IPS DF 4.7 (cell line): Measurements from ENCODE around the gene POLE.

Source experiments
- DNase-seq: peaks from one replicate; pipeline ENCODE4 v3.0.0-alpha.2; 2013; ENCODE audit warnings: low spot score; ENCODE audit errors: extremely low read depth

POLE gene

DNA sequence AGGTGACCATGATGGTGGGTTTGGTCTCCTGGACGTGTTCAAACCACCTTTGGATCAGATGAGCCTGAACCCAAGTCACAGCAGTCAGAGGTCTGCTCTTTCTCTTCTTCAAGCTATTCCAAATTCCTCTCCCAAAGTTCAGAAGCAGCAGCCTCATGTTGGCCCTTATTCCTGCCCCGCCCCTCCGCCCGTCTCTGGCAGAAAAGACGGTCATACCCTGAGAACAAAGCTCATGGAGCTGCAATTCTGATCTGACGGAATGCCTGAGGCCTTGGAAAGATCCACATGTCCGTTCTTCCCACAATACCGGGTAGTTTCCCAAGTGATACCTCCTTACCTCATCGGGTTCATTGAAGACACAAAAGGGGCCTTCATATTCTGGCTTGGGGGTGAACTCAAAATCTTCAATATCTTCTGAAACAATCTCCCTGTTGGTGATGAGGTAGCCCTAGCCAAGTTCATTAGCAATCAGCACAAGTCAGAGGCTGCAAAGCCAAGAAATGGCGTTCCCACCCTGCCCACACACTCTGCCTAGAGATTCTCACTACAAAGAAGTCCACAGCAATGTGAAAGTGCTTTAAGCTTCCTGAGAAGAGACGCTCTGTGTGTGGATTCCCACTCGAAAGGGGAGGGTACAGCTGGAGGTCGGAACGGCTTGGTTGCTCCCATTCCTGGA, 11.2 kb downstream of the POLE start:
- no peak for DNase-seq

DNA sequence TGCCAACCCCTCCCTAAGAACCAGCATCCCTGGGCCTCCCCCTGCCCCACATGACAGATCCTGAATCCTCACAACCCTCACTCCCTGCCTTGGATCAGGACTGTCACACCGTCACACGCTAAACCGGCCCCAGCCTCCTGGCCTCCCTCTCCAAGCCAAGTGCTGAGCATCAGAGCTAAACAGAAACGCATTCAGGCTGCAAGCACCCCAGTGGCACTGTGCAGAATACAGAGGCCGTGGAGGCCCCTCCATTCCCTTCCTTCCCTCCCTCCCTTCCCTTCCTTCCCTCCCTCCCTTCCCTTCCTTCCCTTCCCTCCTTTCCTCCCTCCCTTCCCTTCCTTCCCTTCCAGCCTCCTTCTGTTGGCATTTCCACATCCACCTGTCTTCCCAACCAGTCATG, 12.6 kb downstream of the POLE start:
- no peak for DNase-seq

DNA sequence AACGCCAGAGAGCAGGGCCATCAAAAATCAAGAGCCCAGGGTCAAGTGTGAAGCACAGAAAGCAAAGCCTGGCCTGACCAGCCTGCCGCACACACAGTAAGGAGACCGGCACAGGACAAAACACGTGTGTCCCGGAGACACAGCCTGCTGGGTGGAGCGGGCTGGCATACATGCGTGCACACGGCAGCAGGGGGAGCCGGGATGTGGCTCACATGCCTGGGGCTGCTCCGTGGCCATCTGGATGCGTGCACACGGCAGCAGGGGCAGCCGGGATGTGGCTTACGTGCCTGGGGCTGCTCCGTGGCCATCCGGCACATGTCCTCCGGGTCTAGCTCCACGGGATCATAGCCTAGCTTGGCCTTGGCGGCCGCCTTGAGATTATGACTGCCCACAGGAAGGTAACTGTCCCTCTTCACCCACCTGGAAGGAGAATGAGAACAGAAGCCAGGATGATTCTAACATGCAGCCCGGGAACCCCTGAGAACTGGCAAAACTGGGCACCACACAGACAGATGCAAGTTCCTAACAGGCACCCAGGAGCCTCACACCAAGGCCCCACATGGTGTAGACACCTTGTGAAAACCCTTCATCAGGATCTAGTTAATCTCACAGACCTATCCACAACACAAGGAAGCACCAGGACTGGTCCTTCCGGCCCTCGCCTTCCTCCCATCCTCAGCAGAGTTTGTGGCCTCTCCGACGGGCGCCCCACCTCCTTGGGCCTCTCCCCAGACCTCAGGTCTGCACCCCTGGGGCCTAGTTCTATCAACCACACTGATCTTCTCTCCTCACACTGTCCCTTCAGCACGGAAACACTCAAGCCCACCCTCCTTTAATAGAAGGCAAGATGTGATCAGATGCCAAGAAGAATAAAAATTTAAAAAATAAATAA, 13.6 kb downstream of the POLE start:
- DNase-seq = no peak

DNA sequence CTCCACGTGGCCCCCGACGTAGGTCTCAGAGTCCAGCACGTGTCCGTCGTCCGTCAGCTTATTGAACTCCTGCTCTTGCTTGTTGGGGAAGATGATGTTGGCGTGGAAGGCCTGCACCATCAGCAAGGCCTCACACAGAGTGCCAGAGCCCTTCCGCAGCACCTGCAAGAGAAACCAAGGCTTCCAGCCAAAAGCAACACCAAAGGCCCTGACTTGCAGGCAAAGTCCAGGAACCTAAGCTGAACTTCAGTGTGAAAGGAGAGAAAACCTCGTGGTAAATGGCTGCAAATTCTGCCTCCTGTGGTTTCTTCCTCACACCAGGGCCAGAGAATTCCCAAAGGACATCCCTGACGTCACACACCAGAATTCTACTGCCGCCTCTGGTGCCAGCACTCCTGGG, 14.5 kb downstream of the POLE start:
- no peak for DNase-seq

DNA sequence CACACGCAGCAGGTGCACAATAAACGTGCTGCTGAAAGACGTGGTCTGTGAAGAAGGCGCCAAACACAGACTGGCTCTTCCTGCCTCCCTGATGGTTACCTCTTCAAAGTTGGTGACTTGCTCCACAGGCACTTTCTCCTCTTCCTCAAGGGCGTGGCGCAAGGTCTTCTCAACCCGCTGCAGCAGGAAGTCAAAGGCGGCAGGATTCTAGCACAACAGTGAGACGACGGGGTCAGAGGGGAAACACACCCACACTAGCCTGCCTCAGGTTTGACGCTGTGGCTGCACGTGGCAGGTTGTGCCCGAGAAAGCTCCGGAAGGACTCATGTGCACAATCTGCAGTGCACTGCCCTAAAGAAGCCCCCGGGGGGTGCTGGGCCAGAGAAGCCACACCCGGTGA, 15.0 kb downstream of the POLE start:
- no peak for DNase-seq

DNA sequence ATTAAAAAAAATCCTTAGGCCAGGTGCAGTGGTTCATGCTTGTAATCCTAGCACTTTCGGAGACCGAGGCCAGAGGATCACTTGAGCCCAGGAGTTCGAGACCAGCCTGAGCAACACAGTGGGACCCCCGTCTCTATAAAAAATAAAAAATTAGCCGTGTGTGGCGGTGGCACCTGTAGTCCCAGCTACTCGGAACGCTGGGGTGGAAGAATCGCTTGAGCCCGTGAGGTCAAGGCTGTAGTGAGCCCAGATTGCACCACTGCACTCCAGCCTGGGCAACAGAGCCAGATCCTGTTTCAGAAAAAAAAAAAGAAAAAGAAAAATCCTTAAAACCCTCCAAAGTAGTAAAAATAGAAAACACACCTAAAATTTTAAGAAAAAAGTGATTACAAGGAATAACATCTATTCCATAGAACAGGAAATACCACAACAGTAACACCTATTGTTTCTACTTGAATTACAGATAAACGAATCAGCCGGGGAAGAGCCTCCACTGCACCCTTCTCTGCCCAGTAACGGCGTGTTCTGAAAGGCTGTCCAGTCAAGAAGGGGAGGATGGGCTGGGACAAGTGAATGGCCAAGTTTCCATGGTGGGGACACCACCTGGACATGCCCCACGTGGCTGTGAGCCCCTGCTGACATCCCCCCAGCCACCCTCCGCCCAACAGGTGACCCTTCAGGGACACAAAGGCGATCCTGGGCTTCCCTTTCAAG, 17.8 kb downstream of the POLE start:
- no peak for DNase-seq

DNA sequence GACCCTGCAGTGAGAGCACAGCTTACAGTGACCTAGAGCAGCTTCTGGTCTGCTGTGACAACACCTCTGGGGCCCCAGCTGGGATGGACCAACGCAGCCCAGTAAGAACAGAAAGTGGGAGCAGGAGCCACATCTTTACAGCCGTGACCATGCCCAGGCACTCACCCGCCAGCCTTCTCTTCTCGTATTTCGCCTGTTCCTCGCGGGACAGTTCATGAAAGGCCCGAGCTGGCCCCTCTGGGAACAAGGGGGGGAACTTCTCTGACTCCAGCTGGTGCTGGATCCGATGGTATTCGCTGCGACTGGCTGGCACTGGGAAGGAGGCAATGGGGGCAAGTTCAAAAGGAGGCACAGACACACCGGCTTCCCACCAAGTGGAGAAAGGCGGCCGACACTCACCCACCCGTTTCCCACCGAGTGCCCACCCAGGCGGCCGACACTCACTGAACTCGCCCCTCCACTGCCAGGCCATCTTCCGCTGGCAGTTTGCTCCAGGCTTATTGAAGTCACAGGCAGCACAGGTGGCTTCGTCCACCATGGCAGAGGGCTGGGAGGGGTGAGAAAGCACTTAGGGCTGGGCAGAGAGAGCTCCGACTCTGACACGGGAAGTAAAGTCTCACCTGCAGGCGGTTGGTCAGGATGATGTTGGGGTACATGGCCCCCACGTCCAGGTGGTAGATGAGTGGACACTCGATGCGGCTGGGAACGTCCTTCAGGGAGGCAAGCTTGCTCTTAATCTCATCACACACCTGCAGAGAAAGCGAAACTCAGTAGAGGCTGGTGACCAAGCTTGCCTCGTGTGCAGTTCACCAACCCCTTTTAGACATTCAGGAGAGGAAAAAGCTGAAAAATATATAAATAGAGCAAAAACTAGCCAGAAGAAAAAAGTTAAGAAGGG, 18.7 kb downstream of the POLE start:
- no peak for DNase-seq

DNA sequence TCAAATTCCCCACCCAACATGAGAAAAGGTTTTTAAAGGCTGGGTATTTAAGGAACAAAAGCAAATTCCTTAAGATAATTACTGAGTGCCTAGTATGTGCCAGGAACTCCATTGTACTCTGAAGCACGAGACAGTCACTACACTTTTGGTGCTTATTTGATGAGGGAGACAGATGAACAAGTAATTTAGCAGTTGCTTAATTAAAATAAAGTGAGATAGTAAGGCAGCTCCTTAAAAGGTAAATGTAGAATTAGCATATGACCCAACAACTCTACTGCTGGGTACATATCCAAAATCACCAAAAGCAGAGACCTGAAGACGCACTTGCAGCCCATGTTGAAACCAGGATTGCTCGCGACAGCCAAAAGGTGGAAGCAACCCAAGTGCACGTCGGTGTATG, 21.3 kb downstream of the POLE start:
- no peak for DNase-seq

DNA sequence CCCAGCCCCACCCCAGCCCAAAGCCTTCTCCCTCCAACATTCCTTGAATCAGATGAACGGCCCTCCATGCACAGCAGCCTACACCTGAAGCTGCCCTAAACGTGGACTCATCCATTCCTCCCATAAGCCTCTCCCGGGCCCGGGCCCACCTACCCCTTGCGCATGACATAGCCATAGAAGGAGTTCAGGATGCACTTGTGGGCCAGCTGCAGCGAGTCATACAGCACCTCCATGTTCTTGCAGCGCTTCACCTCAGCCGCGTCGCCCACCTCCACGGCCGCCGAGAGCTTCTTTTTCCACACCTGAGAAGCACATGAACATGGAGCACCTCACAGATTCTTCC, 22.0 kb downstream of the POLE start:
- no peak for DNase-seq

DNA sequence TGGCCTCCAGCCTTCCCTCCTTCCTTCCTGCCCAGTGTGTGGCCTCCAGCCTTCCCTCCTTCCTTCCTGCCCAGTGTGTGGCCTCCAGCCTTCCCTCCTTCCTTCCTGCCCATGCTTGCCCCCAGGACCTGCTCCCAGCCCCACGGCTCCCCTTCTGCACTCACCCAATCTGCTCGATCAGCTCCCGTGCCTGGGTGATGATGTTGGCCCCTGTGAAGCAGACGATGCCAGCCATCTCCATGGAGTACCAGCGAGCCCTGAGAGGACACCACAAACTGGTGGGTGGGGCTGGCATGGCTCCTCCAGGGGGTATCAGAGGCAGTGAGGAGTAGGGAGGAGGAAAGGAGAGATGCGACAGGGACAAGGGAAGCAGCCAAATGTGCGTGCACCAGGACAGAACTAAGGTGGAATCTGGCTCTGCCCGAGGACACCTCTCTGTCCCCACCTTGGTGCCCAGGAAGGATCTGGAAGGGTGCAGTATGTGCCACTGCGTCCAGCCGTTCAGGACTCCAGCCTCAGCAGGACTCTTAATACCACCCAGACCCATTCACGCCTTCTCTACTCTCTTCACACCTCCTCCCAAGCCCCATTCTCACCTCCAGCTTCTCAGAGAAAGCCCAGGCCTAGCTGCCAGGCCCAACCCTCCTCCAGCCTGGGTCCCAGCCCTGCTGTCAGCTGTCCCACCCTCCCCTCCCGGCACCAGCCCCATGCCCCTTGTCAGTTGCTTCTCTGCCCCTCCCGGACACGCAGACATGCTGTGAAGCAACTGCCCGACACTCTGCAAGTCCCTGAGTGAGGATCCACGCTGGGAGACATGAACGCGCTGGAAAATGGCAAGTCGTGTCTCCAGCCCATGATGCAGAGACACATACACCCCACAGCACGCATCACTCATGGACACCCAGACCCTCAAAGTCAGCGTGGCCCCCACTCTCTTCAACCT, 22.7 kb downstream of the POLE start:
- no peak for DNase-seq

DNA sequence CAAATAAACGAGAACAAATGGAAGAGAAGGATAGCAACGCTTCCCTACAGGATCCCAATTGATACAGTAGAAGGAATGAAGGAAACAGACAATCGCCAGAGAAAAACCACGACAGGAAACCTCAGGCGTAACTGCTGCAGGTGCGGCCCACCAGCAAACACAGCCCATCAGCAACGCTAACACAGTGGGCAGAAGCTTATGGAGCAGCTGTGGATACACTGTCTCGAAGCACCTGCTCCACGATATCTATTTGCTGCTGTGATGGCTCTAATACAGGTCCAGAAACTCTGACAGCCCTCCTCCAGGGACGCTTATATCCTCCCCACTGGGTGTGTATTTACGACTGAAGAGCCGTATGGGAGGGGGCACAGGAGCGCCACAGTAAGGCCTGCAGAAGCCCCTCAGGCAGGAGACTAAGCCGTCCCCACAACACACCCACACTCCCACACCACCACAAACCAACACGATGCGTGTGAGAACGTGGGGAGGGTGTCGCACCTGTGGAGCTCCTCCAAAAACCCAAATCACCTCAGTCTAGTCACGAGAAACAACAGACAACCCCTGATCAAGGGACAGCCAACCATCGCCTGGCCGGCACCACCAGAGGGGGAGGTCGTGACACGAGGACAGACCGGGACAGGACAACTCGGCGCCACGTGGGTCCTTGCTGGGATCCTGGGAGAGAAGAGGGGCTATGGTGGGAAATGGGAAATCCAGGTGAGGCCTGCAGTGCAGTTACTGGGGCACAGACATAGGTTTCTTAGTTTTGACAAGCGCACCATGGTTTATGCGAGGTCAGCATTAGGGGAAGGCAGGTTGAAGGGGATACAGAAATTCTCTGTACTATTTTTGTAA, 24.0 kb downstream of the POLE start:
- DNase-seq = no peak

DNA sequence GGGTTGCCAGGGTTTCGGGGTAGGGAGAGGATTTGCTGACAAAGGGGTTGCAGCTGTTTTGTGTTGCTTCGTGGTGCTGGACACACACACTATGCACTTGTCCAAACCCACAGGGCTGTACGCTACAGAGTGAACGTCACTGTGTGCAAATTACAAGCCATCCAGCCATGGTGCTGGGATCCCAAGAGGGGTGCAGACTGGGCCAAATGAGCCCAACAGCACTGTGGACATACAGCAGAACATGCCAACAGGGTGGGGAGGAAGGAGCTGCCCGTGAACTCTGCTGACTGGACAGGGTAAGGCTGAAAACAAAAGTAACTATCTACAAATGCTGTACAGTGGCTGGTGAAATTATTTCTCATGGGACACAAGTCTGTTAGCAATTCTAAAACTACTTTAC, 25.2 kb downstream of the POLE start:
- no peak for DNase-seq

DNA sequence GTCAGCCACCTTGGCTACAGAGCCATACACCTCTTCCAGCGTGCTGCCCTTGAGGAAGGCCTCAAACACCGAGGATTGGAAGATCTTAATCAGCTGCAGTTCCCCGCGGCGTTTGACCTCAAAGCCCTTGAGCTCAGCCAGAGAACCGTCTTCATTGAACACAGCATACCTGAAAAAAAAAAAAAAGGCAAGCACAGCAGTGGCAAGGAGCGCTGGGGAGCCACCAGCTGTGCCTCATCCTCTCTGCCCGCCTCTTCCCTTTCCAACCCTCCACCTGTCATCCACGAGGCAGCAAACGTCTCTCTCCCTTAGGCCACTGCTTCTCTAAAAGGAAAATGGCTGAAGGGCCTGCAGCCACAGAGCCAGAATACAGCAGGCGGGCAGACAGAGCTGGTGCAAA, 26.1 kb downstream of the POLE start:
- no peak for DNase-seq

DNA sequence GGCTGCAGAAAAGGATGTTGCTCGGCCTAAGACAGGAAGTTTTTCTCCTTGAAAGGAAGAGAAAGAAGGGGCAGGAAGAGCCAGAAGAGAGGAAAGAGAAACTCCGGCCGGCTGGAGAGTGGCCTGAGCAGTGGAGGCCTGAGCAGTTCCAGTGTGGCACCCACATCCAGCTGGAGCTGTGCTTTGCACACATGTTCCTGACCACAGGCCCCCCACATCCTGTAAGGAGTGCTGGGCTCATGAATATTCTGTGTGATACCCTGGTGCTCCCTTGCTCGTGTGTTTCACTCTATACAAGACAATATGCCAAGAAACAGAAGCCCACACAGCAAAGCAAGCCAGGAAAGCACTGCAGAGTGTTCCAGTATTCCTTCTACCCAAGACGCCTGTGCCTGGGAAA, 27.1 kb downstream of the POLE start:
- DNase-seq = no peak

DNA sequence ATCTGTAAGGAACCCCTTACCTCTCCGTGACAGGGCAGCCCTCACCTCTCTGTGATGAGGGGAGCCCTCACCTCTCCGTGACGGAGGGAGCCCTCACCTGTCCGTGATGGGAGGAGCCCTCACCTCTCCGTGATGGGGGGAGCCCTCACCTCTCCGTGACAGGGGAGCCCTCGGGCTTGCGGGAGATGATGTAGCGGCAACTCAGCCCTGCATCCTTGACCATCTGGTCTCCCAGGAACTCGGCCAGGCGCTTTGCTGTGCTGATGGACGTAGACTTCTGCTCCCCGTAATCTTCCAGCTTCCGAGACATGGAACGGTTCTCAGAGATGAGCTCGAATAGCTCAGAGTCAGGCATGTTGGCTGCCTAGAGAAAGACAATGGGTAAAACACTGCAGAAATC, 28.0 kb downstream of the POLE start:
- DNase-seq = no peak

DNA sequence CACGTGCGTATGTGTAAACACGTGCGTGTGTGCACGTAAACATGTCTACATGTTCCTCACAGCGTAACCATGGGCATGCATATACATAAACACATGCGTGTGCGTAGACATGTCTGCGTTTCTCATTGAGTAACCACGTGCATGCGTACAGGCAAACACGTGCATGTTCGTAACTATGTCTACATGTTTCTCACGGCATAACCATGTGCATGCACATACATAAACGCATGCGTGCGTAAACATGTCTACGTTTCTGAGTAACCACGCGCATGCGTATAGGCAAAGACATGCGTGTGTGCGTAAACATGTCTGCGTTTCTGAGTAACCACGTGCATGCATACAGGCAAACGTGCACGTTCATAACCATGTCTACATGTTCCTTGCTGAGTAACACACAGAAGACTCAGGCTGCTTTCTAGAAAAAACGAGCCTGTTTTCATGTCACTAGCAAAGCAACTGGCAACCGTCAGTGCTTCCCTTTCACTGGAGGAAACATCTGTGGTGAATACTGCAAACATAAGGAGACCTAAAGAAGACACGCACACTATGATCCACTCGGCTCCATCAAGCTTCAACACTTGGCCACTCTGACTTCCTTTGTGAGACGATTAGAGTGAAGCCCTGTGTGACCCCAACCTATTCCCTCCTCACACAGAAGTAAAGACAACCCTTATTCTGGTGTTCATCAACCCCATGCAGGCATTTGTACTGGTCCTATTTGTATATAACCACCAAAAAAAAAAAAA, 28.8 kb downstream of the POLE start:
- no peak for DNase-seq

DNA sequence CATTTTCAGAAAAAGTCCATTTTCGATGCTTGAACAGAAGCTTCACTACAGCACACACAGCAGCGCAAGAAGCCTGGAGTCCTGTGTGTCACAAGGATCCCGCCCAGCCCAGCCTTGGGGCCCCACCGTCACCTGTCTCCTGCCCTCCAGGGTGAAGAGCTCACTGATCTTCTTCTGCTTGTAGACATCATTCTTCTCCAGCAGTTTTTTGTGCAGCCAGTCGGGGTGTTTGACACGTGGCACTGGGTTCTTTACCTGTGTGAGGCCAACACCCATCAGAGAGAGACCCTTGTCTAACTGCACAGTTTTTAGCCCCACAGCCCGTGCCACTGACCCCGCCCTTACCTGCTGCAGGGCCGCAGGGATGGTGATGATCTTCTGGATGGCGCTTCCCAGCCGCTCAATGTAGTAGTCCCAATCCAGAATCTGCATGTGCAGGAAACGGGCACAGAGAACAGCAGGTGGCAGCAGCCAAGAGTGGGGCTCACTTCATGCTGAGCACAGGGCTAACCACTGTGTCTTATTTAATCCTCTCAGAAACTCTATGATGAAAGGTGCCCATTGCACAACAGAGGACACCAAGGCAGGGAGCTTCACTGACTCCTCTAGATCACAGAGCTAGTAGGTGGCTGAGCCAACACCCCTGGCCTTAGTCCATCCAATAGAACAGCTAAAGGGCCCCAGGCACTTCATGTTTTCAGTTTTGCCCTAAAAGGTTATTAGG, 30.0 kb downstream of the POLE start:
- DNase-seq = no peak
